PFSK-1 (cell line): Measurements from ENCODE around the gene SDK1.

Experiments used
- FOXP2 ChIP-seq: optimal IDR thresholded peaks from 2 replicates; pipeline ENCODE3; 2011; ENCODE audit warnings: borderline replicate concordance, control low read depth, inconsistent platforms; ENCODE audit not compliant: insufficient read depth; ENCODE audit errors: extremely low read length, extremely low read depth
- POLR2AphosphoS5 ChIP-seq: IDR thresholded peaks from 2 replicates; pipeline ENCODE4 v1.6.1; 2012; ENCODE audit warnings: low read depth, mild to moderate bottlenecking, control low read depth, low read length, moderate library complexity
- REST ChIP-seq, 2 experiments: IDR thresholded peaks; 2 replicates each; pipeline versions ENCODE4 v1.6.1 to v1.8.0; 2011 to 2012; ENCODE audit warnings: low read depth in 2 of 2, low read length in 2 of 2, control low read depth in 1 of 2, inconsistent platforms in 1 of 2, mild to moderate bottlenecking in 1 of 2, moderate library complexity in 1 of 2; ENCODE audit not compliant: insufficient read depth in 1 of 2
- SIN3A ChIP-seq: IDR thresholded peaks from 2 replicates; pipeline ENCODE4 v1.6.1; 2012; ENCODE audit warnings: mild to moderate bottlenecking, low read length, moderate library complexity, borderline replicate concordance; ENCODE audit not compliant: insufficient read depth
- TAF1 ChIP-seq: IDR thresholded peaks from 2 replicates; pipeline ENCODE4 v1.6.1; 2012; ENCODE audit warnings: low read length, control low read depth, borderline replicate concordance; ENCODE audit not compliant: insufficient read depth

GRCh38 chr7:3964980-3965606, 664.0 kb downstream of the SDK1 start:
- TF ChIP-seq POLR2AphosphoS5 (no peak), TAF1 (no peak), REST (IDR thresholded peaks at IDR 0.05; ENCODE audit: insufficient read depth in 1 of 2, low read depth in 2 of 2, low read length in 2 of 2) (no peak), SIN3A (no peak), FOXP2 (no peak)
